WTC11 (cell line): ENCODE data around the gene LRRC51. TPM values are rescaled to one million over a fixed set of nuclear protein-coding genes. Genes with fewer than 3 reads are reported as not detected.

Experiments
- ATAC-seq: fragments of 200-7000 bp; cut with Tn5 transposase; 2 replicates; pipeline ENCODE4 v1.10.0; 2021; ENCODE audit warnings: mild to moderate bottlenecking, moderate library complexity
- CTCF ChIA-PET: fragments of 300-600 bp; sonication (Branson Sonifier 250); formaldehyde crosslinking; loops from one replicate; lab custom pipeline; 2021; ENCODE audit warnings: antibody characterized with exemption; lab: Charles Lee
- POLR2A ChIA-PET: fragments of 350-600 bp; sonication (Branson Sonifier 250); formaldehyde crosslinking; loops from one replicate; lab custom pipeline; 2021; ENCODE audit warnings: antibody characterized with exemption; lab: Charles Lee
- DNase-seq: peaks from one replicate; pipeline ENCODE4 v3.0.0; 2021; ENCODE audit warnings: low spot score
- H3K27ac Mint-ChIP-seq: 2 replicates; pipeline ENCODE4 v1.8.0; 2021; ENCODE audit warnings: mixed read lengths
- H3K27me3 Mint-ChIP-seq: 2 replicates; pipeline ENCODE4 v1.8.0; 2021; ENCODE audit warnings: low read depth, mild to moderate bottlenecking, moderate library complexity, mixed read lengths
- H3K36me3 Mint-ChIP-seq: 2 replicates; pipeline ENCODE4 v1.8.0; 2021; ENCODE audit warnings: mixed read lengths
- H3K4me1 Mint-ChIP-seq: 2 replicates; pipeline ENCODE4 v1.8.0; 2022; ENCODE audit warnings: mixed read lengths
- H3K4me3 Mint-ChIP-seq: 2 replicates; pipeline ENCODE4 v1.8.0; 2021; ENCODE audit warnings: mild to moderate bottlenecking, moderate library complexity, mixed read lengths
- H3K9me3 Mint-ChIP-seq: 2 replicates; pipeline ENCODE4 v1.8.0; 2021; ENCODE audit warnings: mixed read lengths
- AFF4 ChIP-seq: sonication (generic); formaldehyde crosslinking; IDR thresholded peaks from 2 replicates; pipeline ENCODE4 v1.8.1; 2023; ENCODE audit warnings: mild to moderate bottlenecking, missing genetic modification reagents, borderline replicate concordance
- CREB1 ChIP-seq: sonication (generic); formaldehyde crosslinking; IDR thresholded peaks from 2 replicates; pipeline ENCODE4 v1.8.0; 2023; ENCODE audit warnings: mild to moderate bottlenecking, missing genetic modification reagents
- ERG ChIP-seq: fragments of 250-450 bp; sonication (Bioruptor Pico); IDR thresholded peaks from 2 replicates; pipeline ENCODE4 v1.8.0; 2021; ENCODE audit warnings: mild to moderate bottlenecking
- GABPB1 ChIP-seq: sonication (generic); formaldehyde crosslinking; IDR thresholded peaks from 2 replicates; pipeline ENCODE4 v1.8.1; 2023; ENCODE audit warnings: mild to moderate bottlenecking, missing genetic modification reagents
- NFE2L1 ChIP-seq: sonication (generic); formaldehyde crosslinking; IDR thresholded peaks from 2 replicates; pipeline ENCODE4 v1.8.1; 2023; ENCODE audit warnings: missing genetic modification reagents
- NR1H2 ChIP-seq: sonication (generic); formaldehyde crosslinking; IDR thresholded peaks from 2 replicates; pipeline ENCODE4 v1.9.0; 2021; ENCODE audit warnings: mild to moderate bottlenecking, moderate library complexity, missing genetic modification reagents
- NR3C1 ChIP-seq: sonication (generic); formaldehyde crosslinking; conservative IDR thresholded peaks from 2 replicates; pipeline ENCODE4 v1.8.1; 2023; ENCODE audit warnings: low read depth, mild to moderate bottlenecking, missing genetic modification reagents
- OVOL2 ChIP-seq: fragments of 250-450 bp; sonication (Bioruptor Pico); IDR thresholded peaks from 2 replicates; pipeline ENCODE4 v1.9.0; 2021; ENCODE audit warnings: mild to moderate bottlenecking, borderline replicate concordance
- TCF7 ChIP-seq: sonication (generic); formaldehyde crosslinking; IDR thresholded peaks from 2 replicates; pipeline ENCODE4 v1.8.0; 2022; ENCODE audit warnings: mild to moderate bottlenecking, low read depth, missing genetic modification reagents, moderate library complexity
- USF2 ChIP-seq: sonication (generic); formaldehyde crosslinking; IDR thresholded peaks from 2 replicates; pipeline ENCODE4 v1.8.1; 2023; ENCODE audit warnings: mild to moderate bottlenecking, missing genetic modification reagents, moderate library complexity
- ZBTB21 ChIP-seq: sonication (generic); formaldehyde crosslinking; IDR thresholded peaks from 2 replicates; pipeline ENCODE4 v1.8.1; 2023; ENCODE audit warnings: mild to moderate bottlenecking, missing genetic modification reagents, borderline replicate concordance
- ZNF121 ChIP-seq: sonication (generic); formaldehyde crosslinking; IDR thresholded peaks from 2 replicates; pipeline ENCODE4 v1.8.0; 2023; ENCODE audit warnings: missing genetic modification reagents
- ZNF232 ChIP-seq: sonication (generic); formaldehyde crosslinking; IDR thresholded peaks from 2 replicates; pipeline ENCODE4 v1.8.0; 2022; ENCODE audit warnings: mild to moderate bottlenecking, missing genetic modification reagents
- ZNF532 ChIP-seq: fragments of 250-450 bp; sonication (Bioruptor Pico); IDR thresholded peaks from 2 replicates; pipeline ENCODE4 v1.9.0; 2021; ENCODE audit warnings: mild to moderate bottlenecking, borderline replicate concordance
- total RNA-seq: library from RNA; stranded (reverse); gene quantifications from 3 replicates; pipeline ENCODE4 v1.2.3, GENCODE V29; 2021
- TF ChIP-seq, protein P1 (sequence below): sonication (generic); formaldehyde crosslinking; IDR thresholded peaks from 2 replicates; pipeline ENCODE4 v1.8.1; 2022; ENCODE audit warnings: mild to moderate bottlenecking, missing genetic modification reagents, moderate library complexity, borderline replicate concordance
- TF ChIP-seq, protein P2 (sequence below): sonication (generic); formaldehyde crosslinking; conservative IDR thresholded peaks from 2 replicates; pipeline ENCODE4 v1.8.1; 2022; ENCODE audit warnings: mild to moderate bottlenecking, missing genetic modification reagents

Gene LRRC51
- total RNA-seq, 1 experiment from 2014 or later = 5.3 TPM

- TF ChIP-seq GABPB1 (no peak), ZBTB21 (CRISPR knock-in tag) (no peak), AFF4 (CRISPR knock-in tag) (no peak), USF2 (CRISPR knock-in tag) (no peak), CREB1 (CRISPR knock-in tag) (no peak), TCF7 (CRISPR knock-in tag) (no peak), ZNF532 (CRISPR knock-in tag) (no peak), ZNF232 (CRISPR knock-in tag) (no peak), NR3C1 (CRISPR knock-in tag) (no peak), NR1H2 (CRISPR knock-in tag) (no peak), NFE2L1 (CRISPR knock-in tag) (no peak), ERG (CRISPR knock-in tag) (no peak), ZNF121 (CRISPR knock-in tag) (no peak), OVOL2 (no peak)
- TF ChIP-seq, protein P1, sequence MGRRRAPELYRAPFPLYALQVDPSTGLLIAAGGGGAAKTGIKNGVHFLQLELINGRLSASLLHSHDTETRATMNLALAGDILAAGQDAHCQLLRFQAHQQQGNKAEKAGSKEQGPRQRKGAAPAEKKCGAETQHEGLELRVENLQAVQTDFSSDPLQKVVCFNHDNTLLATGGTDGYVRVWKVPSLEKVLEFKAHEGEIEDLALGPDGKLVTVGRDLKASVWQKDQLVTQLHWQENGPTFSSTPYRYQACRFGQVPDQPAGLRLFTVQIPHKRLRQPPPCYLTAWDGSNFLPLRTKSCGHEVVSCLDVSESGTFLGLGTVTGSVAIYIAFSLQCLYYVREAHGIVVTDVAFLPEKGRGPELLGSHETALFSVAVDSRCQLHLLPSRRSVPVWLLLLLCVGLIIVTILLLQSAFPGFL (CRISPR knock-in tag) = no peak
- TF ChIP-seq, protein P2, sequence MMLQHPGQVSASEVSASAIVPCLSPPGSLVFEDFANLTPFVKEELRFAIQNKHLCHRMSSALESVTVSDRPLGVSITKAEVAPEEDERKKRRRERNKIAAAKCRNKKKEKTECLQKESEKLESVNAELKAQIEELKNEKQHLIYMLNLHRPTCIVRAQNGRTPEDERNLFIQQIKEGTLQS (CRISPR knock-in tag) = no peak
- ChIA-PET POLR2A (interaction anchor here (0.9 kb wide), 1 partner anchor 29 kb away, joined by 3 read pairs; no protein-coding TSS in a partner anchor), CTCF (interaction anchor here (0.9 to 2.5 kb wide), 3 partner anchors 9 to 57 kb away, joined by 3 to 21 read pairs (median 13); no protein-coding TSS in a partner anchor)
- peak overlapping the region; percentile 96 for H3K27ac Mint-ChIP-seq
- H3K4me1 Mint-ChIP-seq = peaks cover 17% of the 10 kb centered on the region
- H3K36me3 Mint-ChIP-seq = peaks cover 6% of the 10 kb centered on the region; the same call in 1 of the 2 replicates
- H3K9me3 Mint-ChIP-seq = no peaks in the 10 kb centered on the region
- H3K27me3 Mint-ChIP-seq = no peaks in the 10 kb centered on the region
- peak overlapping the region; percentile 84 for H3K4me3 Mint-ChIP-seq
- DNase-seq (no peak), ATAC-seq (no peak)
Observed at GRCh38 chr11:72081821-72082453, 1.3 kb downstream of the LRRC51 start.
